ENCODE measurements around the gene BYSL.

The BYSL gene

GRCh38 chr6:41974281-41974825, 53.1 kb downstream of the BYSL start:
- Histone ChIP-seq H3K27ac (ENCODE audit: low read depth, low read length) (no peak overlapping the region), H3K4me1 (ENCODE audit: control insufficient read depth in 1 of 2, insufficient read depth in 2 of 2, low read length in 2 of 2) (no peaks in the 10 kb centered on the region), H3K36me3 (ENCODE audit: control insufficient read depth in 1 of 2, insufficient read depth in 2 of 2, low read length in 2 of 2) (no peaks in the 10 kb centered on the region), H3K4me3 (ENCODE audit: low read depth in 1 of 2, low read length in 2 of 2) (no peak overlapping the region), H3K9ac (ENCODE audit: low read depth in 1 of 2, low read length in 2 of 2) (no peak overlapping the region), H3K9me3 (ENCODE audit: control insufficient read depth in 1 of 2, low read length in 2 of 2) (no peaks in the 10 kb centered on the region), H3K27me3 (ENCODE audit: control insufficient read depth in 1 of 2, insufficient read depth in 2 of 2, low read length in 2 of 2) (no peaks in the 10 kb centered on the region)

- Histone ChIP-seq H3K4me3 (ENCODE audit: low read depth in 1 of 2, low read length in 2 of 2) (no peak overlapping the region), H3K27ac (ENCODE audit: low read depth, low read length) (no peak overlapping the region), H3K36me3 (ENCODE audit: control insufficient read depth in 1 of 2, insufficient read depth in 2 of 2, low read length in 2 of 2) (no peaks in the 10 kb centered on the region), H3K9me3 (ENCODE audit: control insufficient read depth in 1 of 2, low read length in 2 of 2) (no peaks in the 10 kb centered on the region), H3K27me3 (ENCODE audit: control insufficient read depth in 1 of 2, insufficient read depth in 2 of 2, low read length in 2 of 2) (no peaks in the 10 kb centered on the region), H3K9ac (ENCODE audit: low read depth in 1 of 2, low read length in 2 of 2) (no peak overlapping the region), H3K4me1 (ENCODE audit: control insufficient read depth in 1 of 2, insufficient read depth in 2 of 2, low read length in 2 of 2) (no peaks in the 10 kb centered on the region)
Measured at GRCh38 chr6:41975276-41975675, 54.0 kb downstream of the BYSL start.

GRCh38 chr6:41976794-41977484, 55.6 kb downstream of the BYSL start:
- Histone ChIP-seq H3K9me3 (ENCODE audit: control insufficient read depth in 1 of 2, low read length in 2 of 2) (no peaks in the 10 kb centered on the region), H3K27me3 (ENCODE audit: control insufficient read depth in 1 of 2, insufficient read depth in 2 of 2, low read length in 2 of 2) (no peaks in the 10 kb centered on the region), H3K9ac (ENCODE audit: low read depth in 1 of 2, low read length in 2 of 2) (no peak overlapping the region), H3K4me3 (ENCODE audit: low read depth in 1 of 2, low read length in 2 of 2) (no peak overlapping the region), H3K36me3 (ENCODE audit: control insufficient read depth in 1 of 2, insufficient read depth in 2 of 2, low read length in 2 of 2) (no peaks in the 10 kb centered on the region), H3K4me1 (ENCODE audit: control insufficient read depth in 1 of 2, insufficient read depth in 2 of 2, low read length in 2 of 2) (no peaks in the 10 kb centered on the region), H3K27ac (ENCODE audit: low read depth, low read length) (no peak overlapping the region)

Data from duodenal mucosa (tissue), 2 donors.